Immature natural killer cell (primary cell): Measurements from ENCODE around the gene TULP4. TPM values are rescaled to one million over a fixed set of nuclear protein-coding genes. Genes with fewer than 3 reads are reported as not detected.
A peak's percentile ranks its signal among the peaks of the same experiment; 100 is the strongest.

Experiments used
- DNase-seq, 3 donors: peaks; one replicate each; pipeline ENCODE4 v3.0.0; 2022; ENCODE audit warnings: mixed read lengths in 1 of 3
- H3K27ac Mint-ChIP-seq, 6 donors: one replicate each; pipeline ENCODE4 v1.8.0; 2020; ENCODE audit warnings: mixed read lengths in 6 of 6, mild to moderate bottlenecking in 5 of 6, inconsistent platforms in 4 of 6, moderate library complexity in 3 of 6
- H3K27me3 Mint-ChIP-seq, 3 donors: one replicate each; pipeline ENCODE4 v1.8.0; 2020 to 2021; ENCODE audit warnings: low read depth in 3 of 3, mild to moderate bottlenecking in 3 of 3, mixed read lengths in 3 of 3, moderate library complexity in 3 of 3, inconsistent platforms in 1 of 3
- H3K36me3 Mint-ChIP-seq, 3 donors: one replicate each; pipeline ENCODE4 v1.8.0; 2020; ENCODE audit warnings: mixed read lengths in 3 of 3, inconsistent platforms in 2 of 3, mild to moderate bottlenecking in 2 of 3
- H3K4me1 Mint-ChIP-seq, 2 donors: one replicate each; pipeline ENCODE4 v1.8.0; 2020; ENCODE audit warnings: inconsistent platforms in 2 of 2, mild to moderate bottlenecking in 2 of 2, mixed read lengths in 2 of 2, moderate library complexity in 1 of 2
- H3K4me3 Mint-ChIP-seq, 5 donors: one replicate each; pipeline ENCODE4 v1.8.0; 2020; ENCODE audit warnings: mild to moderate bottlenecking in 5 of 5, mixed read lengths in 5 of 5, inconsistent platforms in 3 of 5, moderate library complexity in 3 of 5
- H3K9me3 Mint-ChIP-seq, 6 donors: one replicate each; pipeline ENCODE4 v1.8.0; 2020; ENCODE audit warnings: mild to moderate bottlenecking in 6 of 6, mixed read lengths in 6 of 6, inconsistent platforms in 4 of 6, moderate library complexity in 3 of 6
- polyA plus RNA-seq, 3 donors: library from polyadenylated mRNA; unstranded; fragments of 300-500 nt; fragmentation: Illumina TruSeq; gene quantifications; one replicate each; pipeline ENCODE4 v1.2.3, GENCODE V29; 2021

The TULP4 gene, protein sequence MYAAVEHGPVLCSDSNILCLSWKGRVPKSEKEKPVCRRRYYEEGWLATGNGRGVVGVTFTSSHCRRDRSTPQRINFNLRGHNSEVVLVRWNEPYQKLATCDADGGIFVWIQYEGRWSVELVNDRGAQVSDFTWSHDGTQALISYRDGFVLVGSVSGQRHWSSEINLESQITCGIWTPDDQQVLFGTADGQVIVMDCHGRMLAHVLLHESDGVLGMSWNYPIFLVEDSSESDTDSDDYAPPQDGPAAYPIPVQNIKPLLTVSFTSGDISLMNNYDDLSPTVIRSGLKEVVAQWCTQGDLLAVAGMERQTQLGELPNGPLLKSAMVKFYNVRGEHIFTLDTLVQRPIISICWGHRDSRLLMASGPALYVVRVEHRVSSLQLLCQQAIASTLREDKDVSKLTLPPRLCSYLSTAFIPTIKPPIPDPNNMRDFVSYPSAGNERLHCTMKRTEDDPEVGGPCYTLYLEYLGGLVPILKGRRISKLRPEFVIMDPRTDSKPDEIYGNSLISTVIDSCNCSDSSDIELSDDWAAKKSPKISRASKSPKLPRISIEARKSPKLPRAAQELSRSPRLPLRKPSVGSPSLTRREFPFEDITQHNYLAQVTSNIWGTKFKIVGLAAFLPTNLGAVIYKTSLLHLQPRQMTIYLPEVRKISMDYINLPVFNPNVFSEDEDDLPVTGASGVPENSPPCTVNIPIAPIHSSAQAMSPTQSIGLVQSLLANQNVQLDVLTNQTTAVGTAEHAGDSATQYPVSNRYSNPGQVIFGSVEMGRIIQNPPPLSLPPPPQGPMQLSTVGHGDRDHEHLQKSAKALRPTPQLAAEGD (N-terminal part only)
- polyA plus RNA-seq, result 10 to 100 TPM; 19.0 to 46.9 (median 22.2) TPM

DNA sequence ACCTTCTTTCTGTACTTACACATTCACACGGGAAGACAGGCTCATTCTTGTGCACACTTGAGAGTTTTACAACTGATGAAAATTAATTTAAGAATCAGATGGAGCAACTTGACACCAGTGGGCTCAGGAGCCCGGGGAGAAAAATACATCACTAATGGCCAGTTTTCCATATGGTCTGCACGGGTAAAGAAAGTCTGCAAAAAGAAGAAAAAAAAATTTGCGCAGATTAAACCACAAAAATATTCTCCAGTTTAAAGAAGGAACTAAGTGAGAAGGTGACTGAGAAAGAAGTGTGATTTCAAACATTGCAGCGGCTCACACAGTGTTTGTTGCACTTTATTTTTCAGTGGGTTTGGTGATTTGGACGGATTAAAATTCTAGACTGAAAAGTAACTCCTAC is at the start of gene TULP4:
Gene TULP4, plus strand, starts transcription at position 301 of the 400 bp plus-strand sequence. CDS start 1,552 bp downstream, outside the sequence.
- no peak for DNase-seq
- no peak within 1 kb of the TSS for H3K4me3 Mint-ChIP-seq
- peak within 1 kb of the TSS in 1 of 6 donors; percentile 16 for H3K27ac Mint-ChIP-seq
- H3K4me1 Mint-ChIP-seq, result peaks cover 23 to 26% of the 10 kb centered on the region in 2 donors
- no peaks in the 10 kb centered on the region for H3K27me3 Mint-ChIP-seq
- H3K36me3 Mint-ChIP-seq, result peaks cover 10 to 33% (median 13%) of the 10 kb centered on the region in 3 donors
- no peaks in the 10 kb centered on the region for H3K9me3 Mint-ChIP-seq

DNA sequence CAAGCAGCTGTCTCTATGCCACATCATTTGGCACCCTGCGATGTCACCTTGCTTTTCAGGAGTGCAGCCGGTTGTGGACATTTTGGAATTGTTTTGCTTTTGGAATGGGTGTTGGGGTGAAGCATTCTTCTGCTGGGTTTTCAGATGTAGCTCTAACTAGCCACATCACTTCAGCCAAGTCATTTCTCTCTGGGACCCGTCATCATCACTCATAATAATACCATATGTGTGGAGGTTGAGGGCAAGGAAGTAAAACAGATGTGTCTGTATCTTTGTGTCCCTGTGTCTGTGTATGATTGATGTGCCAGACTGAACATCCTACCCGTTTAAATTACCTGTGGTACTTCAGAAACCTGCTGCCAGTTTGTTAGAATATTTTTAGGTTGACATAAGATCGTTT is 49.5 kb upstream of the TULP4 start:
- Mint-ChIP-seq H3K4me1 (peaks cover 7 to 12% of the 10 kb centered on the region in 2 donors), H3K4me3 (no peak overlapping the region), H3K27ac (peak overlapping the region in 2 of 6 donors; percentile 17 to 47), H3K36me3 (peaks cover 0 to 3% (median 0%) of the 10 kb centered on the region in 3 donors), H3K27me3 (peaks cover 0 to 2% (median 0%) of the 10 kb centered on the region in 3 donors), H3K9me3 (no peaks in the 10 kb centered on the region)
- no peak for DNase-seq

GRCh38 chr6:158264180-158264579 is 48.1 kb upstream of the TULP4 start:
- peaks cover 2 to 4% of the 10 kb centered on the region in 2 donors for H3K4me1 Mint-ChIP-seq
- H3K27ac Mint-ChIP-seq, result no peak overlapping the region
- no peak overlapping the region for H3K4me3 Mint-ChIP-seq
- DNase-seq, result no peak
- H3K36me3 Mint-ChIP-seq, result peaks cover 0 to 3% (median 0%) of the 10 kb centered on the region in 3 donors
- peaks cover 0 to 2% (median 0%) of the 10 kb centered on the region in 3 donors for H3K27me3 Mint-ChIP-seq
- H3K9me3 Mint-ChIP-seq, result no peaks in the 10 kb centered on the region

DNA sequence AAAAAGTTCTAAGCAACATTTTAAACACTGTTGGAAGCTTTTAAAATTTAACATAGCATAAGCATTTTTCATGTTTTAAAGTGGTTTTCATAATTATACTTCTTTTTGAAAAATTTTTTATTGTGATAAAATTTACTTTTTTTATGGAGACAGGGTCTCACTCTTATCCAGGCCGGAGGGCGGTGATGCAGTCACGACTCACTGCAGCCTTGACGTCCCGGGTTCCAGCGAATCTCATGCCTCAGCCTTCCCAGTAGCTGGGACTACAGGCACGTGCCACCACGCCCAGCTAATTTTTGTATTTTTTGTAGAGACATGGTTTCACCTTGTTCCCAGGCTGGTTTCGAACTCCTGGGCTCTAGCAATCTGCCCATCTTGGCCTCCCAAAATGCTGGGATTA is 46.1 kb upstream of the TULP4 start:
- Mint-ChIP-seq H3K36me3 (peaks cover 0 to 3% (median 0%) of the 10 kb centered on the region in 3 donors), H3K4me1 (peaks cover 10 to 16% of the 10 kb centered on the region in 2 donors), H3K27me3 (peaks cover 0 to 2% (median 0%) of the 10 kb centered on the region in 3 donors), H3K9me3 (no peaks in the 10 kb centered on the region), H3K27ac (no peak overlapping the region), H3K4me3 (no peak overlapping the region)
- no peak for DNase-seq

- H3K4me3 Mint-ChIP-seq, result no peak overlapping the region
- H3K9me3 Mint-ChIP-seq, result no peaks in the 10 kb centered on the region
- peaks cover 0 to 2% (median 0%) of the 10 kb centered on the region in 3 donors for H3K27me3 Mint-ChIP-seq
Observed at GRCh38 chr6:158268361-158269147, 43.7 kb upstream of the TULP4 start.

DNA sequence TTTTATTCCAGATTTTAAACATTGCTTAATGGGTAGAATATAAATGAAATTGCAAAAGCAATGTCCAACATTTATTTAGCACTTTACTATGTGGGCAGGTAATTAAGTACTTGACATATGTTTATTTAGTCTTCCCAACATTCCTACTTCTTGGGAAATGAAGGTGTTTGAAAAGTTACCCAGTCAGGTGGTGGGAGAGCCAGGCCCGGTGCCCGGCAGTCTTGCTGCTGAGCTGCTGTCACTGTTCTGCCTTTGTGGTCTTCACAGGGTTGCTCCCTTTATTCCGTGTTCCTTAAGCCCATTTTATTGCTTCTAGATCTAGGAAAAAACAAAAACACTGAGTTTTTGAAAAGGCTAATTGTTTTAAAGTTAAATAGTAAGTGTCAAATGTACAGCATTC is 42.6 kb upstream of the TULP4 start:
- peaks cover 0 to 7% (median 4%) of the 10 kb centered on the region in 3 donors for H3K36me3 Mint-ChIP-seq
- H3K9me3 Mint-ChIP-seq, result no peaks in the 10 kb centered on the region
- no peak for DNase-seq
- peaks cover 0 to 3% (median 0%) of the 10 kb centered on the region in 3 donors for H3K27me3 Mint-ChIP-seq
- peak overlapping the region in 2 of 6 donors; percentile 71 to 83 for H3K27ac Mint-ChIP-seq
- H3K4me1 Mint-ChIP-seq, result peaks cover 18 to 39% of the 10 kb centered on the region in 2 donors
- H3K4me3 Mint-ChIP-seq, result no peak overlapping the region

More at GRCh38 chr6:158268361-158269147, 43.7 kb upstream of the TULP4 start:
- Mint-ChIP-seq H3K36me3 (peaks cover 0 to 7% (median 3%) of the 10 kb centered on the region in 3 donors), H3K4me1 (peaks cover 18 to 39% of the 10 kb centered on the region in 2 donors), H3K27ac (no peak overlapping the region)
- no peak for DNase-seq

DNA sequence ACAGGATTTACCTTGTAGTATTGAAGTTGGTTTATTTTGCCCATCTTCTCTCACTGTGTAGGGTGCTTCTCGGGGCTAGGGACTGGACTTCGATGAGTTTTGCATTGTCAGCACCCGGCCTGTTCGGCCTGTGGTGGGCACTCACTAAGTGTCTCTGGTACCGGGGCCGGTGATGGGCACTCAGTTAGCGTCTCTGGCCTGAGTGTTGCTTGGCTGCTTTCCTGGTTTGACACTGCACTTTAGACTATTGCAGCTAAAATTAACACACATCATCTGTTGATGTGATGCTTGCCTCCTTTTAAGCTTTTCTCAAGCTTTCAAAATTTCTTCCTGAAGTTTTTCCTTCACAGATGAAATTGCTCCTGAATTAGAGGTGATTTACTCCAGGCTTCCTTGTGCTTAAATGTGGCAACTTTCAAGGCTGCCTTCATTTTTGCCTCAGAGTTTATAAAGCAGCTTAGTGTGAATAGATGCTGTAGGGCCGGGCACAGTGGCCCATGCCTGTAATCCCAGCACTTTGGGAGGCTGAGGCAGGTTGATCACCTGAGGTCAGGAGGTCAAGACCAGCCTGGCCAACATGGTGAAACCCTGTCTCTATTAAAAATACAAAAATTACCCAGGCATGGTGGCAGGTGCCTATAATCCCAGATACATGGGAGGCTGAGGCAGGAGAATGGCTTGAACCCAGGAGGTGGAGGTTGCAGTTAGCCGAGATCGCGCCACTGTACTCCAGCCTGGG is 41.7 kb upstream of the TULP4 start:
- Mint-ChIP-seq H3K27me3 (peaks cover 0 to 2% (median 0%) of the 10 kb centered on the region in 3 donors), H3K27ac (peak overlapping the region; percentile 71 to 89 (median 80)), H3K4me3 (peak overlapping the region in 4 of 5 donors; percentile 33 to 48 (median 41)), H3K36me3 (peaks cover 0 to 16% (median 7%) of the 10 kb centered on the region in 3 donors), H3K4me1 (peaks cover 18 to 39% of the 10 kb centered on the region in 2 donors), H3K9me3 (no peaks in the 10 kb centered on the region)
- DNase-seq, result peak in 1 of 3 donors; percentile 6

DNA sequence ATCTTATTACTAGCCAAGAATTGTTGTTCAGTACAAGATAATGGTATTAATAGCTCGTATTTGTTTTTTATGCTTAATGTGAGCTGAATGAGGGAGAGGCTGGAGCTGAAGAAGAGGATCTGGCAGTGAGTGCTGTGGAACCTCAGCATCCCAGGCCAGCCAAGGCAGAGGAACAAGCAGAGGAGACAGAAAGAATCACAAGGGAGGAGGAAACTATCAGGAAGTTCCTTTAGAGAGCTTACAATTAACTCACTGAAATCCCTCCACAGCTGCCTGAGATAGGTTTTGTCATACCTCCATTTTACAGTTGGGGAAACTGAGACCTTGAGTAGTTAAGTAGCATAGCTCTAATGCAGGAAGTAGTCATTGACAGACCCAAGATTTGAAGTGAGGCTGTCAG is 39.9 kb upstream of the TULP4 start:
- H3K4me3 Mint-ChIP-seq, result no peak overlapping the region
- H3K36me3 Mint-ChIP-seq, result peaks cover 0 to 16% (median 7%) of the 10 kb centered on the region in 3 donors
- H3K27me3 Mint-ChIP-seq, result peaks cover 0 to 2% (median 0%) of the 10 kb centered on the region in 3 donors
- H3K27ac Mint-ChIP-seq, result peak overlapping the region in 3 of 6 donors; percentile 29 to 71 (median 69)
- no peaks in the 10 kb centered on the region for H3K9me3 Mint-ChIP-seq
- H3K4me1 Mint-ChIP-seq, result peaks cover 19 to 43% of the 10 kb centered on the region in 2 donors
- DNase-seq, result no peak

GRCh38 chr6:158278004-158278403 is 34.3 kb upstream of the TULP4 start:
- DNase-seq, result no peak
- Mint-ChIP-seq H3K36me3 (peaks cover 3 to 13% (median 8%) of the 10 kb centered on the region in 3 donors), H3K27ac (peak overlapping the region in 3 of 6 donors; percentile 1 to 52 (median 29)), H3K4me1 (peaks cover 10 to 22% of the 10 kb centered on the region in 2 donors), H3K27me3 (peaks cover 0 to 2% (median 0%) of the 10 kb centered on the region in 3 donors), H3K9me3 (no peaks in the 10 kb centered on the region), H3K4me3 (peak overlapping the region in 1 of 5 donors; percentile 9)

DNA sequence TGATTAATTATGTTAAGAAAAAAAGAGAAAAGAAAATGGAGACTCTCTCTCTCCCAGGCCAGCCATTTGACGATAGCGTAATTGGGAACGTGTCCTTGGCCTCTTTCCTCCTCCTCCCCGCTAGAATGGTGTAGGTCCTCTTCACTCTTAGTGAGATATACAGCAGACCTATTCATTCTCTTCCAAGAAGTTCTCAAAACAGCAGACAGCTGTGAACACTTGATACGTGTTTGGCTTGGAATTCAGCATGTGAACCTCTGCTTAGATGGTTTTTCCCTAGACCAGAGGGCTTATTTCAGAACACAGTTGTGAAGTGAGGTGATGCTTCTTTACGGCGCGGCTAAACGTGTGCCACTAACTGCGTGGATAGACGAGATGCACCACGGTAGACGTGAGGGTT is 32.6 kb upstream of the TULP4 start:
- Mint-ChIP-seq H3K4me1 (peaks cover 26 to 34% of the 10 kb centered on the region in 2 donors), H3K36me3 (peaks cover 3 to 9% (median 8%) of the 10 kb centered on the region in 3 donors), H3K4me3 (no peak overlapping the region), H3K27ac (no peak overlapping the region), H3K9me3 (no peaks in the 10 kb centered on the region), H3K27me3 (peaks cover 0 to 1% (median 0%) of the 10 kb centered on the region in 3 donors)
- no peak for DNase-seq

GRCh38 chr6:158283304-158283980 is 28.8 kb upstream of the TULP4 start:
- peaks cover 0 to 1% (median 0%) of the 10 kb centered on the region in 3 donors for H3K27me3 Mint-ChIP-seq
- peaks cover 0 to 4% (median 3%) of the 10 kb centered on the region in 3 donors for H3K36me3 Mint-ChIP-seq
- no peaks in the 10 kb centered on the region for H3K9me3 Mint-ChIP-seq
- H3K4me3 Mint-ChIP-seq, result no peak overlapping the region
- no peak for DNase-seq
- peaks cover 33 to 50% of the 10 kb centered on the region in 2 donors for H3K4me1 Mint-ChIP-seq
- peak overlapping the region; percentile 17 to 73 (median 57) for H3K27ac Mint-ChIP-seq
